Keratinocyte (primary cell): ENCODE measurements around the gene LEMD1.

Source experiments
- CTCF ChIP-seq, 3 experiments: IDR thresholded peaks in 1 of 3; conservative IDR thresholded peaks in 1 of 3; optimal IDR thresholded peaks in 1 of 3; 2 replicates in 2 of 3; 3 replicates in 1 of 3; pipeline versions ENCODE3 to v1.5.1; 2011; ENCODE audit warnings: low read length in 3 of 3, mild to moderate bottlenecking in 3 of 3, moderate library complexity in 2 of 3, control low read depth in 1 of 3, inconsistent platforms in 1 of 3; ENCODE audit not compliant: insufficient read depth in 2 of 3; ENCODE audit errors: extremely low read depth in 1 of 3
- EZH2 ChIP-seq: IDR thresholded peaks from one replicate; pipeline ENCODE4 v1.6.1; 2012; ENCODE audit warnings: inconsistent platforms, mild to moderate bottlenecking, low read length, moderate library complexity

GRCh38 chr1:205339717-205340116 is 82.1 kb downstream of the LEMD1 start:
- TF ChIP-seq CTCF (optimal IDR thresholded peaks at IDR 0.05 in 1 of 3, IDR thresholded peaks at IDR 0.05 in 1 of 3, conservative IDR thresholded peaks at IDR 0.05 in 1 of 3; ENCODE audit: extremely low read depth in 1 of 3, insufficient read depth in 2 of 3, low read length in 3 of 3) (no peak), EZH2 (no peak)
